Measurements from ENCODE around the gene GPR25.

The GPR25 gene, protein sequence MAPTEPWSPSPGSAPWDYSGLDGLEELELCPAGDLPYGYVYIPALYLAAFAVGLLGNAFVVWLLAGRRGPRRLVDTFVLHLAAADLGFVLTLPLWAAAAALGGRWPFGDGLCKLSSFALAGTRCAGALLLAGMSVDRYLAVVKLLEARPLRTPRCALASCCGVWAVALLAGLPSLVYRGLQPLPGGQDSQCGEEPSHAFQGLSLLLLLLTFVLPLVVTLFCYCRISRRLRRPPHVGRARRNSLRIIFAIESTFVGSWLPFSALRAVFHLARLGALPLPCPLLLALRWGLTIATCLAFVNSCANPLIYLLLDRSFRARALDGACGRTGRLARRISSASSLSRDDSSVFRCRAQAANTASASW

DNA sequence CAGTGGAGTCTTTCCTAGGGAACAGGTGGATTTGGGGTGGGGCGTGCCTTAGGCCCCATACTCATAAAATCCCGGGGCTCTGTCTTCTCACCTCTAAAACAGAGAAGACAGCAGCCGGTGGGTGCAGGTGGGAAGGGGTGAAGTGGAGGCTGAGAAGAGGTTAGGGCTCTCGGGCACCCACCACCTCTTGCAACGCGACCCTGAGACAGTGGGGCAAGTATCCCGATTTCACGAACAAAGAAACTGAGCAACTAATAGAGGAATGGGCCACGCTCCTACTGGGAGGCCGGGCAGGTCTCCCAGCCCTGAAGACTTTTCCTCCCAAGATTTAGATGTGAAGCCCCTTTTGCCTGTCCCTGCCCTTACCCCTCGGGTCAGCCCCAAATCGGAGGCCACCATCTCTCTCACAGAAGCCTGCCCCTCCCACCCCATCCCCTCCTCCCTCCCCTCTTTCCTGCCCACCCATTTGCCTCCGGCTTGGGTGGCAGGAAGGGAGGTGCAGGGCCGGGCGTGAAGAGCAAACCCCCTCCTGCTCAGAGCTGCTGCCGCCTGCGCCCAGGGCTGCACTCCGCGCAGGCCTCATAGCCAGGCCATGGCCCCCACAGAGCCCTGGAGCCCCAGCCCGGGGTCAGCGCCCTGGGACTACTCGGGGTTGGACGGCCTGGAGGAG is at the start of gene GPR25:
Gene GPR25 (plus strand): TSS at position 536 of the 670 bp plus-strand sequence. CDS start 57 bp downstream, at position 593.
- DNase-seq (ENCODE audit: low spot score) = no peak

DNA sequence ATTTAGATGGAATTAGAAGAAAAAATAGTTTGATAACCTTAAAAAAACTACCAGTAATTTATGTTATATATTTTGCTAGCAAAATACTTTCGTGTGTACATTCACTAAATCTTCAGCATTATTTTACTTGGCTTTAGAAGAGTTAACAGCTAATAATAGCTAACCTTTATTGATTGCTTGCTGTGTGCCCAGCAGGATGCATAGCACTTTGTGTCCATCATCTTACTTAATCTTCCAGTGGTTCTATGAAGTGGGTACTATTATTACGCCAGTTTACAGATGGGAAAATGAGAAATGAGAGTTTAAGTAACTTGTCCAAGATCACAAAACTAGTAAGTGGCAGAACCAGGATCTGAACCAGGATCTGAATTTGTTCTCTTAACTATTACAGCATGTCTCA is 41.7 kb upstream of the GPR25 start:
- DNase-seq (ENCODE audit: low spot score) = no peak

DNA sequence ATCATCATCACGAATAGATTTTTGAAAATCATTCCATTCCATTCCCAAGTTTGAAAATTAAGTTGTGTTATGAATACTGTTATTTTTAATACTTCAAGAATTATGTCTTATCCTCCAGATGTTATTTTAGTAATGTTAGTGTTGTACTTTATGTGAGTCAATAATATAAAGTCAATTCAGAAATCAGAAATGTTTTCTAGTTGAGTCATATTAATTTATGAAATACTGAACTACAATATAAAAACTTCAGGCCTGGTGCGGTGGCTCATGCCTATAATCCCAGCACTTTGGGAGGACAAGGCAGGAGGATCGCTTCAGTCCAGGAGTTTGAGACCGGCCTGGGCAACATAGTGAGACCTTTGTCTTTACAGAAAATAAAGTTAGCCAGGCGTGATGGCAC is 38.4 kb upstream of the GPR25 start:
- DNase-seq (ENCODE audit: low spot score) = no peak

DNA sequence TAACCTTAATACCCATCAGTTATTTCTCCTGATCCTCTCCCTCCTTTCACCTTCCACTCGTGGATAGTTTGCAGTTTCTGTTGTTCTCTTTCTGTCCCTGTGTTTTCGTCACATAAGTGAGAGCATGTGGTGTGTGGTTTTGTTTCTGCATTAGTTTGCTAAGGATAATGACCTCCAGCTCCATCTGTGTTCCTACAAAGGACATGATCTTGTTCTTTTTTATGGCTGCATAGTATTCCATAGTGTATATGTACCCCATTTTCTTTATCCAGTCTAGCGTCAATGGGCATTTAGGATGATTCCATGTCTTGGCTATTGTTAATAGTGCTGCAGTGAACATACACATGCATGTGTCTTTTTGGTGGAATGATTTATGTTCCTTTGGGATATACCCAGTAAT is 36.6 kb upstream of the GPR25 start:
- DNase-seq (ENCODE audit: low spot score) = no peak

DNA sequence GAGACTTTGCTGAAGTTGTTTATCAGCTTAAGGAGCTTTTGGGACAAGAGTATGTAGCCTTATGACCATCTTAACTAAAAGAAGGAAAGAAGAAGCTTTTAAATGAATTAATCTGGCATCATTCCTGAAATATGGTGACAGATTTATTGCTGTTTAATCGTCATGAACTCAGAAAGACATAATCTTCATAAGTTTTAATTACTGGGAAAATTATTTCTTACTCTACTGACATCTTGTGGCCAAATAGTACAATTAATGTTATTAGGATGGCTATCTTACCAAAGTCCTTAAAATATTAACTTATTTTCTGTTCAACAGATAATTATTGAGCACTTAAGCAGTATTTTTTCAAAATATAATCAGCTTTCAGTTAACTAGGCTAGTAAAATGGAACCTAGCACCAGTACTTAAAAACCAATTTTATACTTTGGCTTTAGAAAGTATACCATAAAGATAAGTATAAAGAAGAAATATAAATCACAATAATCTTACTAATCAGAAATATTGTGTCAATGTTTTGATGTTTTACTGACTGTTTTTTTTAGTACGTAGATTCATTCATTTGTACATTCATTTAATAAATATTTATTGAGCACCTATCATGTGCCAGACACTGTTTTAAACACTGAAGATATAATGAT is 34.7 kb upstream of the GPR25 start:
- DNase-seq (ENCODE audit: low spot score) = no peak

DNA sequence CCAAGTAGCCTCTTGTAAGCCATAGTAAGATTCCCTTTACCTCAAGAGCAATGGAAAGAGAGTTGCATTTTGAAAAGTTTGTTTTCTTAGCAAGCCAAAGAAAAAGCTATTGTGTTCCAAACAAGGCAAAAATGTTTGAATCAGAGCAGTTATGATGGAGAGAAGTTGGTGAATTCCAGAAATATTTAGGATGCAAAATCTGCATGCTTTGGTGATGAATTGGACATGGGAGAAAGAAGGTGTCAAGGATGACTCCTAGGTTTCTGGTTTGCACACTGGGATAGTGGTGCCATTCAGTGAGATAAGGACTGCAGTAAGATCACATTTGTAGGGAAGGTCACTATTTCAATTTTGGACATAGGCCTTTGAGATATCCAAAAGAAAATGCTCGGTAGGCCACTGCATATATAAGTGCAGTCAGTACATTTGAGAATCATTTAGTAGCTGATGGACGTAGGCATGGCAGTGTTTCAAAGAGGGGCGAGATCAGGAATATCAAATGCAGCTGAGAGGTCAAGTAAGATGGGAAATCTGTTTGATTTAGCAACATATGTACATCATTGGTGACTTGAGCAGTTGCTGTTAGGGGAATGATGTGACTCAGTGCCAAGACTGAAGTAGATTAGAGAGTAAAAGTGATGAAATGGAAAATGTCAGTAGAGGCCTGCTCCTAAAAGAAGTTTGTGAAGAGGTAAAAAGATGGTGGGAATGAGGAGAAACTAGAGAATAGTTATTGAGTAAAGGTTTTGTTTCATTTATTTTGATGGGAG is 33.9 kb upstream of the GPR25 start:
- no peak for DNase-seq (ENCODE audit: low spot score)

DNA sequence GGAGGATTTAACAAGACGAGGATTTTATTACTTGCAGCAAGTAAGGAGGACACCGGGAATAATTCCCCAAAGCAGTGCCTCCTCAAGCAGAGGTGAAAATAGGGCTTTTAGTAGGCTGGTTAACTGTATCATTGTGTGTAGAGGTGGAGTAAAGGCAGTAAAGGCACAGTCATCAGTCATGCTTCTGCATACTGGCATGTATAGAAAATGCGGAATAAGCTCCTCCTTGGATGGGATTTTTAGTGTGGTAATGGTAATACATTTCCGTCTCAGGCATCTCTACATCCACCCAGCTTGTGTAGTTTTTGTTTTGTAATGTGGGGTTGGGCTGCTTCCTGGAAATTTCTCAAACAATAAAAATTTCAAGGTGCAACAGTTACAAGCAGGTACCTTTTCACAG is 27.4 kb upstream of the GPR25 start:
- DNase-seq (ENCODE audit: low spot score) = no peak

DNA sequence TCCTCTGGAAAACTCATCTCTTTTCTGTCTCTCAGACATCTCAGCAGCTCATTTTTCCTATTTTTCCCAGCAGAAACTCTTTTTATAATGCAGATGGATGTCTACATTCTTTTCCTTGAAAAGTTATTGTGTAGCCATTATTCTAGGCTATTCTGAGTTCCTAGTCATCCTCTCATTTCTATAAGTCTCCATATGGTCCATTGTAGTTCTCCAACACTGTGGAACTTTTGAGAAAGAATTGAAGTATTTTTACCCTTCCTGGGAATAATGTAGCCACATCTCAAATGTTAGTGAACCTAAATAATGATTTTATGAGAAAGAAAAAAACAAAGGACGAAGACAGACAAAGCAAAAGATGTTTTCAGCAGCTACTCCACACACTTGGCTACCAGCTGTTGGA is 26.4 kb upstream of the GPR25 start:
- no peak for DNase-seq (ENCODE audit: low spot score)

DNA sequence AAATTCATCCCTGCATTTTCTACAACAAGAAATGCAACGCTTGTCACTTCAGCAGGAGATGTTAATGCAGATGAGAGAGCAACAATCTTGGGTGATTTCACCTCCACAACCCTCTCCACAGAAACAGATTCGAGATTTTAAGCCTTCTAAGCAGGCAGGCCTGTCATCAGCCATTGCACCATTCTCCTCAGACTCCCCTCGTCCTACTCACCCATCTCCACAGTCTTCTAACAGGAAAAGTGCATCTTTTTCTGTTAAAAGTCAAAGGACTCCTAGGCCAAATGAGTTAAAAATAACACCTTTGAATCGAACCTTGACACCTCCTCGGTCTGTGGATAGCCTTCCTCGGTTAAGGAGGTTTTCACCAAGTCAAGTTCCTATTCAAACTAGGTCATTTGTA is 23.4 kb upstream of the GPR25 start:
- no peak for DNase-seq (ENCODE audit: low spot score)

DNA sequence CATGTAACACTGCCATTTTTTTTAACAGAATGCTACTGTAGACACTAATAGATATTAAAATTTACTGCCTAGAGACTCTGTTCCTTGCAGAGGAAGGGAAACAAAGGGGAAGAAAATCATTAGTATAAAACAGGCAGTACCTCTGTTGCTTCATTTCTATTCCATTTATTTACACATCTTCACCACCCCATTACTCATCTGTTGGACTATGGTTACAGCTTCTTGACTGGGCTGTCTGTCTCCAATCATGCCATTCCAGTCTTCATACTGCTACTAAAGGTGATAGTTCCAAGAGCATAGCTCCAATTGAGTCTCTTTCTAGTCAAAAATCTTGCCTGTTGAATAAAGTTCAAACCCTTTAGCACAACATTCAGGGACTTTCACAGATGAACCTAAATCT is 22.2 kb upstream of the GPR25 start:
- DNase-seq (ENCODE audit: low spot score) = no peak

DNA sequence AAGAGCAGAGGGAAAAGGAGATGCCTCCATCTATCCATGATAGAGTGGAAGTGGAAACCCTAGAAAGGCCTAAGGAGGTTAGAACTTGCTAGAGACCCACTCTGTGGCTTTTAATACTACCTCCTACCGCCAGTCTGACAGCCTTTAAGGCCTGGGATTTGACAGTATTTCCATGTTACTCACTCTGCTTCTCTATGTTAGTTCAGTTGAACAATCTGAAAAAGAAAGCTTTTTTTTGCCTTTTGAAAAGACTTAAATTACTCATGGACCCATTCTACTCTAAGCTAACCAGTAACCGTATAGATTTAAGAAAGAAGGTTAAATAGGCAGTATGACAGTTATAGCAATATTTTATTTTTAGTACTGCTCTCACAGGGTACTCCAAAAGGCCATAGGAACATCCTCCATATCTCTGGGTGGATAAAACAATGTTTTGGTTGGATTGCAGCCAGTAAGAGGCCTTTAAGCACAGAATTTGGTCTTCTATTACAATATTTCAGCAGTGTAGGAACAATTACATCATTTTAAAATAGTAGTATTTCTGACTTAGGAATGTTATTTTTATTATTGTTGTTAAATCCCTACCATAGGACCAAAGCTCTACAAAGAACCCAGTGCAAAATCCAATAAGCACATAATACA is 15.9 kb upstream of the GPR25 start:
- no peak for DNase-seq (ENCODE audit: low spot score)

DNA sequence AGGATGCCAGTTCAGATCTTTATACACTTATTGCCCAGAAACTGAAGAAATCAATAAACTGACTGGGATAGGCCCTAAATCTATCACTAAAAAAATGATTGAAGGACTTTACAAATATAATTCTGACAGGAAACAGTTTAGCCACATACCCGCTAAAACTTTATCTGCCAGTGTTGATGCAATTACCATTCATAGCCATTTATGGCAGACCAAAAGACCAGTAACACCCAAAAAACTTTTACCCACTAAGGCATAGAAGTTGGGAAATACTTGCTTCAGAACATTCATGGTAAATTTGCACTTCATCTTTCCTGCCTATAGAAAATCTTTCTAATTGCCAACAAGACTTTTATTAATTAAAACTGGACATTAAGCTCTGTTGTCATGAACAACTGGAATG is 15.0 kb upstream of the GPR25 start:
- DNase-seq (ENCODE audit: low spot score) = no peak

DNA sequence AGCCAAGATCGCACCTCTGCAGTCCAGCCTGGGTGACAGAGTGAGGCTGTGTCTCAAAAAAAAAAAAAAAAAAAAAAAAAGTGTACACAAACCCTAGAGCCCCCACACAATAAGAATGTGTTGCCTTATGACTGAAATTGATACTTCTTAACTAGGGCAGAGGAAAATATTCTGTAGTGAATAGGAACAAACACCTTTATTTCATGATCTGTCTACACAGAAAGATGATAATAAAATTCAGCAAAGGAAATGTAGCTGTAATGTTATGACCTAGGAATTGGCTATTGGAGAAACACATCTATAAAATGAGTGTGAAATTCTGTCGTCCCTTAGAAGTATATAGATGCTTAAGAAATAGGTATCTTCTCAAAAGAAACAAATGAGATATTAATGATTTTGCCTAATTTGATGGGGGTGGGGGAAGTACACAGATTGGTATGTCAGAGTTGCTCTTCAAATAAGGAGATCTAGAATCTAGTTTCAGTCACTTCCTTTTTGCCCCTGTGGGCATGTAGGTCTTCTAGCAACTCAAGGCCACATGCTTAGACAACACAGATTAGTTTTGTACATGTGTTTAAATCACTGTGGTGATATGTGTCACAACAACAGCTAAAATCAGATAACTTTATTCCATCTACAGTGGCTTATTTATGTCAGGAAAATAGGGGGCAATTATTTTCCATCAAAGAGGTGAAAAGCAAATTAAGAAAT is 10.7 kb upstream of the GPR25 start:
- no peak for DNase-seq (ENCODE audit: low spot score)

DNA sequence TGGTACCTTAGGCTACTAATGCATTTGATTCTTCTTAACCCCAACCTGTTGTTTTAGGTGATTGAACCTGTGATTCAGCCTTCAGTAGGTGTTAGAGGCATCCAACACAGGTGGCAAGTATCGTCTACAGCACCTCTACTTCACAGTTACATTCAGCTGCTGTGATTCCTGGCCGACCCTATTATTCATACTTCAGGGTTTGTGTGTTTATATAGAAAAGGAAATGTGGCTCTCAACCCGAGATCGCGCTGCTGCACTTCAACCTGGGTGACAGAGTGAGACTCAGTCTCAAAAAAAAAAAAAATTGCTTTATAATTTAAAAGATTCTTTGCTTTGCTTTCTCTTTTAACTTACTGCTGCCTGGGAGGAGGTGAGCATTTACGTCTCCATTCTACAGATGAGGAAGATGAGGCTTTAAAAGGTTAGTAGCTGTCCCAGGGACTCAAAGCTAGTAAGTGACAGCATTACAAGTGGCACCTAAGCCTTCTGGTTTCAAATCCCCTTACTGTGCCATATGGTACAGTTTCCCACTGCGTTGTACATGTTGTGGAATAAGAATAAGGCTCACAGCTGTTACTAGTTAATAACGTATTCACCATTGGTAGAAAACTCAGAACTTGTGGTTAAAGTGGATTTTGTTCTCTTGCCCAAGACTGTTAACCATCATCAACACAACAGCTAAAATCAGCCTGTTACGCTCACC is 9.9 kb upstream of the GPR25 start:
- DNase-seq (ENCODE audit: low spot score) = no peak

DNA sequence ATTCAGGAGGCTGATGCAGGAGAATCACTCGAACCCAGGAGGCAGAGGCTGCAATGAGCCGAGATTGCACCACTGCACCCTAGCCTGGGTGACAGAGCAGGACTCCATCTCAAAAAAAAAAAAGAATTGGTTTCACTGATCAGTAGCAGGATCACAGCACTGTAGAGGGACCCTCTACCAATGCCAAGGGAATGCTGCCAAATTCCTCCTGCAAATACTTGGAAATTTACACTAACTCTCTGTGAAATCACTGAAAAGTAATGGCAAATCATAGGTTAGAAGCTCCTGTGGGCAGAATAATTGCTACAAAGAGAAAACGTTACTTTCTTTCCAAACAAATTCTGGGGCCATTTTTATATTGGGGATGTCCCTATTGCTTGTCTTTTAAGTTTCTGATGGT is 6.7 kb upstream of the GPR25 start:
- no peak for DNase-seq (ENCODE audit: low spot score)

DNA sequence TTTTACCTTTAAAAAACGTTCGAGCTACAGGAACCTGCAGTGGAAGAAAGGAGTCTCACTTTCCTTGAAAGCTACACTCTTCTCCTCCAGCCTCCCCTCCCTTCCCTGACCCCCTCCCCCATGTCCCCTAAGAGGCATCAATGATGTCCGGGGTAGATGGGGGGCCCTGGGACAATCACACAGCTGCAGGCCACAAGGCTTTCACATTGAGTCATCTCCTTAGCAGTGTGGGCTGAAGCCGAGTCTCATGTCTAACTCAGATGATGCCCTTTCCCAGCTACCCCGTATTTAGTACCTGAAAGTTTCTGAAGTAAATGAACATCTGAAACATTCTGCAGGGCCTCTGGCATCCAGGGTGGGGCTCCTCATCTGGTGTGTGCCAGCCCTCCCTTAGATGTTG is 6.3 kb upstream of the GPR25 start:
- DNase-seq (ENCODE audit: low spot score) = no peak

DNA sequence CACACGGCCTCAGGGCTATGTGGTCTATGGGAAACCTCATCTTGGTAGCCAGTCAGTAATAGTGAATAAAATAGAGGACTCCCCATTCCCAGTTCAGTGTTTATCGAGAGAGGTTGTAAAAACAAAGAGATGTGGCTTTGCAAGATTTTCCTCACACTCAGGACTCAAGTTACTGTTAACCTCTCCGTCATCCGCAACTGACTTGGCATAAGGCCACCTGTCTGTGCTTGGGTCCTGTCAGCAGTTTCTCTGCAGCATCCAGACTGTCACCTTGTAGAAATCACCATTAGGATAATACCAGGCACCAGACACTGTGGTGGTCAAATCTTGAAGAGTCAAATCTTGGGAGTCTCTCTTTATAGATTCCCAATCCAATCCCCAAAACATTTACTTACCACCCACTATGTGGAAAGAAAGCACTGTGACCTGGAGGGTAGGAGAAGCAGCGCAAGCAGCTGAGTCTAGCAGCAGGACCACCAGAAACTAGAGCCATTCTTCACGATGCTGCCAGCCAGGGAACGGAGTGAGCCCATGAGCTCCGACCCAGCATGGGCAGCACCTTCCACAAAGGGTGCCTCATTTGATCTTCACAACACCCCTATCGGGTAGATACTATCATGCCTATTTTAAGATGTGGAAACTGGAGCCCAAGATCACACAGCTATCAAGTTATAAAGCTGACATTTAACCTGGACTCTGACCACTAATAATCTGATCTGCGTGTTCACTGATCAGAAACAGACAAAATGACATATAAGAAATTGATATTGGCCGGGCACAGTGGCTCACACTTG is 5.6 kb upstream of the GPR25 start:
- DNase-seq (ENCODE audit: low spot score) = no peak

DNA sequence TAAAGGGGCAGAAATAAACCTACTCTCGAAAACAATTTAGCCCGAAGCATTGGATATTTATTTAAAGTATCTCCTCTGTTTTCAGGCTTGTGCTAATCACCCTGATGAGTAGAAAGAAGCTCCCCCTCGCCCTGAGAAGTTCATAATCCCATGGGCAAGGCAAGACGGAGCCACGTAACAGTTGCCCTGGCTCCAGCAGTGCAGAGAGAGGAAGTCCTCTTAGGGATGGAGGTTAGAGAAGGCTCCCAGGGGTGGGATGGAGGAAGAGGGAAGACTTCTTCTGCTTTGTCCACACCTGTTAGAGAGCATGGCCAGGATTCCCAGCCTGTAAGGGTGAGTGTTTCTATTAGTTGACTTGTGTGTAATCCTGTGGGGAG is 3.4 kb upstream of the GPR25 start:
- no peak for DNase-seq (ENCODE audit: low spot score)

DNA sequence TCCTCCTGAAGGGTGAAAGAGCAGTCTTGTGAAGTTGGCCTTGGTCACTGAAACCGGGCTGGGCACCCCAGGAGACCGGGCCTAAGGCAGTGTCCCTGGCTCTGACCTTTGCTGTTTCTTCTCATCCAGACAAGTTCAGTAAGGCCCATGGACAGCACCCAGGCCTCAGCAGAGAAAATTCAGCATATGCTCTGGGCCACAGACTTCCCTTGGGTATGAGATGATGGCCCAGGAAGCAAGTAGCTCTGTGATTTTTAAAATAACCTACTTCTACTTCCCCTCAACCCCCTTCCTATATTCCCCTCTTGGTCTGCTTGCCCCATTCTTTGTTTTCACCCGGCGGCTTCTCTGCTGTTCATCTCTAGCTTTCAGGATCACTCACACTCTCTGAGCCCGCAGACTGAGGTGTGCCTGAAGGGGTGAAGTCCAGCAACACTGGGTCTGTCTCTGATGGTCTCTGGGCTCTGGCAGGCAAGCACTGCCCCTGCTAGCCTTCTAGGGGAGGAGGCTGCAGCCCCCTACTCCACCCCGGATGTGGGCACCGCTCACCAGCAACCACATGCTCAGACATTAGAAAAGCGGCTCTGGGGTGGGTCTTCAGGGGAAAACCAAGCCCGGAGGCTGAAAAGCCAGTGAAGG is 2.9 kb upstream of the GPR25 start:
- DNase-seq (ENCODE audit: low spot score) = no peak
